ENCODE results near the gene CNTN2.

Gene CNTN2

DNA sequence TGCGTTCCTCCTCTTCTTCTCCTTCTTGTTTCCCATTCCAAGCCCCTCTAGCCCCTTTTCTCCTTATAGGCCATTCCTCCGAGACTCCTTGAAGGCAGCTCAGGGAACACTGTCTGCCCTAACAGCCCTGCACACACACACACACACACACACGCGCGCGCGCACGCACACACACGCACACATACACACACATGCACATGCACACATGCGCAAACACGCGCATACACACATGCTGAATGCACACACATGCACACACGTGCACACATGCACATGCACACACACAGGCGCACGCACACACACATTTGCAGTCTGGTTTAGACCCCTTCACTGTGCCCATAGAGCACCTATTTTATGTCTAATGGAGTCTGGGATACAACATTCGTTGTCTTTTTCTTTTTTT, 17.8 kb upstream of the CNTN2 start:
- DNase-seq, result no peak

DNA sequence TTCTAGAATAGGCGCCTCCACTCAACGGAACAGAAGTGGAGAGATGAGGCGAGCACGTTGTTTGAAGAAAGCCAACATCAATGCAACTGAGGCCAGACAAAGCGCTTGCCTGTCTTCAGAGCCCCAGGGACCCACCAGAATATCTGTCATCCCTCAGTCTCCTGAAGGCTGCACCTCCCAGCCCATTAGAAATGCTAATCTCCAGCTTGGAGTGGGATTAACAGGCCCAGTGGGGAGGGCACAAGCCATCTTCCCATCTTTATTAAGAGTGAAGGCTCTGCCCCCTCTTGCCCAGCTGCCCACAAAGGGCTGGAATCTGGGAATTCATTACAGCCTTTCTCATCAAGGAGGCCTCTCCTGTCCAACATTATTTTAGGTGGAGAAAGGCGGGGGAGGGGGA, 16.8 kb upstream of the CNTN2 start:
- DNase-seq, result no peak

GRCh38 chr1:205028390-205028789, 14.6 kb upstream of the CNTN2 start:
- DNase-seq, result no peak

DNA sequence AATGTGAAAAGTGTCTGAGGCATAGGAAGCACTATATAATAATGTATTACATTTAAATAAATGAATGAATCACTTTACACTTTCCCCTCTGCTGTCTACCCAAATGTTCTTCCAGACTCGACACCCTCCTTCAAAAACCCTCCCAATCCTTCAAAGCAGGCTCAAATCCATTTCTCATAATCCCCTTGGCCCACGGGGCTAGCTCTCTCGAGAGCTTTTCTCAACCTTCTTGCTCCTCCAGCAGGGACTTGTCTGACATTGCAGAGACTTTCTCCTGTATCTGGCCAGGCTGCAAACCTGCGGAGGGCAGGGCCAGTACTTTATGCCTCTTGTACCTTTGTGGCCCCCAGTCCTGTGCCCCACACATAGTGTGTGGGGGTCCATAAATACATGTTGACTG, 14.1 kb upstream of the CNTN2 start:
- DNase-seq, result no peak

- DNase-seq, result no peak
Measured at GRCh38 chr1:205030241-205030640, 12.8 kb upstream of the CNTN2 start.

GRCh38 chr1:205030896-205031295, 12.1 kb upstream of the CNTN2 start:
- no peak for DNase-seq

DNA sequence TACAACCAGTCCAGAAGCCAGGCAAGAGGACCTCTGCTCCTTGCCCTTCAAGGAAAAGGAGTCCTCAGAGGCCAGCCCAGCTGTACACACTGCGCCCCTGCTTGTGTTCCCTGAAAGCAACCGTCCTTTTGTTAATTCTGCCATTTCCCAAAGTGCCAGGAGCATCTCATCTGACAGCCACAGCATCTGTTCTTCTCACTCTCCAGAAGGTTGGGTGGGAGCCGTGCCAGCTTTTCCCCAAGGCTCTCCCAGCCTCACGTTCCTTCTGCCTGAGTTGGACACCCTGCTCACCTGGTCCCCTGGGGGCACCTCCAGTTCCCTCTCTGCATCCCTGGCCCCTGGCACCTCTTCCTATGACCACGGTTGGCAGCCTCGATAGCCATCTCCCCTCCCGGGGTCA, 10.5 kb upstream of the CNTN2 start:
- DNase-seq, result no peak

DNA sequence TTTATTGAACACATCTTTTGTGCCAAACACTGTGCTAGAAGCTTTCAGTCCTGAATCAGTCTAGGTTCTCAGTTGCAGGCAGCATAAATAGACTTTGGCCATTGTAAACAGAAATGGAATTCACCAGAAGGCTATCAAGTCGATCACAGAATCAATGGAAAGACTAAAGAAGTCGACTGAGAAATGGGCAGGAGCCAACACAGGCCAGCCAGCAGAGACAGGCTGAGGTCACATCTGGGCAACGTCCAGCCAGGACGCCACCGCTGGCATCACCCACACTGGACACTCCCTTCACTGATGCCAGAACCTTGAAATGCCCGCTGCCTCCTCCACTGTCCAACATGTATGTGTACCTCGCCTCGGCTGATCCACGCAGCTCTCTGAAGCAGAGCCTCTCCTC, 5.5 kb upstream of the CNTN2 start:
- no peak for DNase-seq

- no peak for DNase-seq
Measured at GRCh38 chr1:205038132-205038786, 4.8 kb upstream of the CNTN2 start.

DNA sequence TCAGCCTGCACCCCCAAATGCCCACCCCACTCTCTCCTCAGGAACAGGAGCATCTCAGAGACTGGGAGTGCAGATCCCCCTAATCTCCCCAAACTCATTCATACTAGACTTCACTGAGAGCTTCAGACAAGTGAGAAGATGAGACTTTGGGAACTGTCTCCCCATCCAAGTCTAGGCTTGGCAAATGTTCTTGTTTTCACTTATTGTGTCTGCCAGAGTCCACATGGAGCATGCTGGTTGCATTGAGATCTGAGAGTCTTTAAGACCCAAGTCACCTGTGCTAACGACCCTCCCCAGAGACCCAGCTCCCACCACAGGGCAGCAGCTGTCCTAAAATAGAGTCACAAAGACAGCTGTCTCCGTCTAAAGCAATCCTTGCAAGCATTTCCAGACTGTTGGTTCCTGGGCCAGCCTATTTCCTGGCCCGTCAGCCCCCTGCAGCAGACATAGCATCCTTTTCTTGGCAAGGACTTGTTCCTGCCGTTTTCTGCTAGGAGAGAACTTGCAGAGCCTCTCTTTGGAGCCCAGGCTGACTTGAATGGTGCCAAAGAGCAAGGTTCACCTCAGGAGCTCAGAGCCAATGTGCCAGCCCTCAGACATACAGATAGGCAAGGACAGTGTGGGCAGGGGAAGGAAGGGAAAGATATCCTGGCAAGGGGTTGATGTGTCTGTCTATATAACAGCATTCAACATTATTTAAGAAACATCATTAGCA, 1.9 kb upstream of the CNTN2 start:
- DNase-seq, result no peak

DNA sequence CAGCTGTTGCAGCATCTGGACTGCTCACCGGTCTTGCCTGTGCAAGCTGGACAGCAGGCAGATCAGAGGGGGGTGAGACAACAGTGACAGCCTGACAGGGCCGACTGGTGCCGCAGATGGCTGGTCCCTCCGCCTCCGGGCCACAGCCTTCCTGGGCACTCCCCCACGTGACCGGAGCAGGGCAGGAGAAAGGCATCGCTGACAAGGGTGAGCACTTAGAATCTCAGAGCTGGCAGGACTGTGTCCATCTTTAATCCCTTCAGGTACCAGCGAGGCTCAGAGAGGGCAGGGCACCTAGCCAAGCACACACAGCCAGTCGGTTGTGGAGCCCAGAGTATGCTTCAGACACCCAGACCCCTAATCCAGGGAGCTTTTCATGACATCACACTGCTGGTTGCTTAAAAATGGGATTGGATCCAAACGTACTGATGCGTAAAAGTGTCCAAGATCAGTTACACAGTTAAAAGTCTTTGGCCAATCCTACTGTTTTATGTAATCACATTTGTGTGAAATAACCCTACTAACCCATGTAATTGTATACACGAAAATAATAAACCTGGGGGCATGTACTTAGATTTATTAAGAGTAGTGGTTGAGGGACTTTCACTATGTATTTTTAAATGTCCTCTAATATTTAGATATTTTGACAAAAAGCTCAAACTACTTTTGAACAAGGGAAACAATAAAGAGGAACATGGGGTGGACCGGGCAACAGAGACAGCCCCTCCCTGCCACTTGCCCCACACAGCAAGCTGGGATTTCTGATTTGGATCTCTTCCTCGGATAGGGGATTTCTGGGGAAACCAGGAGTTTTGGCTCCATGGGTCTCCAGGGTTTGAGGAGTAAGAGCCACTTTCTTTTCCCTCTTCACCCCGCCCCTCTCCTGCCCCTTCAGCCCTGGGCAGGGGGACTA, 758 bp upstream of the CNTN2 start:
- no peak for DNase-seq

- no peak for DNase-seq
Measured at GRCh38 chr1:205043866-205044265, 854 bp downstream of the CNTN2 start.

DNA sequence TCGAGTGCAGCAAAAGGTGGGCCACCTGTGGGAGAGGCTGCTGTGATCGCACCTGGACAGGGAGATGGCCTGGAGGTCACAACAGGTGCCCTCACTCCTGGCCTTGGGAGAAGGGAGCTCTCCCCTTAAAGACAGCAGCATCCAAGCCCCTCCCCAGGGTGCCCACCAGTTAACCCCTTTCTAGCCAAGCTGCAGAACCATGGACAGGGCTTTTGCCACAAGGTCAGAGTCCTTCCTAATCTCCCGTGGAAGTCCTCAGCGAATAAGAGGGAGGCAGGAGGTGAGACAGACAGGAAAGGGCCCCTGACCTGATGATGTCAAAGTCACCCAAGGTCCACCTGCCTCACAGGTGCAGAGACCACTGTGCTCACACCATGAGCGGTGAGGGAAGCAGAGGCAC, 1.7 kb downstream of the CNTN2 start:
- no peak for DNase-seq

DNA sequence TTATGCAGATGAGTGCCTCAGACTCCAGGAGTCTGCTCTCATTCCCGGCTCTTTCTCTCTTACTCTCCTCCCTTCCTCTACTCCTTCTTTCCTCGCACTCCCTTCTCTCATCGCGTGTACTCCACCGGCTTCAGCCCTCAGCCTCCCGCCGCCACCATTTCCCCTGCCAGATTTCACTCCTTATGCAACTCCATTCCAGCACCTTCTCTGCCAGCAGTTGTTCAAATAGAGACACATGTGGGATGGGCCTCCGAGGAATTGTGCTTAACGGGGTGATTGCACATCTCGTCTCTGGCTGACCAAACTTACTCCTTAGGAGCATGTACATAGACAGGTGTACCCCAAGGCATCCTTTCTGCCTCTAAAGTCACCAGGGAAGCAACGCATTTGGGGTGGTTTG, 2.1 kb downstream of the CNTN2 start:
- no peak for DNase-seq

DNA sequence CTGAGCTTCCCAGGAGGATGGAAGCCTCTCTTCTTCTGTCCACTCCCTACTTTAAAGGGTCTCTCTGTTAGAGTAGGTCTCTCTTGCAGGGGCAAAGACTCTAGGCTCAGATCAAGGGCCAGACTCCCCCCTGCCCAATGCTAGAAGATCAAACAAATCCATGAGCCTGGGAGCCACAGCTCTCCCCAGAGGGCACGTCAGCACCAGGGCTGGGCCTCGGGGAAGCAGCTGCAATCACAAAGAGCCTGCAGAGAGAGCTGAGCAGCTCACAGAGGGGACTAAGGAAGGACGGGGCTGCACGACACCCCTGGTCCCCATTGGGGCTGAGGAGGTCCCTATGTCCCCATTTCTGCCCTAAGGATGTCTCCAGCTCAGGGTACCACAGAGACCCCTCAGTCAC, 3.9 kb downstream of the CNTN2 start:
- DNase-seq, result no peak

GRCh38 chr1:205047764-205048231, 4.8 kb downstream of the CNTN2 start:
- no peak for DNase-seq

DNA sequence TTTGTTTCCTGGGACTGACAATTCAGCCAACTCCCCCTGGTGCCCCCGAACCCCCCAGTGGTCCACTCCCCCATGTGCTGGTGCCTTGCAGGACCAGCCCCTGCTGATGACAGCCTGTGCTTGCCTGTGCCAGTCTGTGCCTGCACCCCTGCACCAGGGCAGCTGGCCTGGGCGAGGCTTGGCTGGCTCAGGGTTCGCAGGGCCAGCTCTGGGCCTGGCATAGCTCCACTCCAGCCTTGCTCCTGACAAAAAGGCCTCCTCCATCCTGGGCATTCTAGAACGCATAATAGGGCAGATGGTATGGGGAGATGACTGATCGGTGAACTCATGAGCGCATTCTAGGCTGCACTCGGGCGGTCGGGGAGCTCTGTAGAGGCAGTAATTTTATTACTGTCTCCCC, 5.4 kb downstream of the CNTN2 start:
- no peak for DNase-seq

- no peak for DNase-seq
Measured at GRCh38 chr1:205049479-205049878, 6.5 kb downstream of the CNTN2 start.

GRCh38 chr1:205052690-205053089, 9.7 kb downstream of the CNTN2 start:
- no peak for DNase-seq

- DNase-seq, result no peak
Measured at GRCh38 chr1:205053296-205053695, 10.3 kb downstream of the CNTN2 start.

- DNase-seq, result no peak
Measured at GRCh38 chr1:205054013-205054412, 11.0 kb downstream of the CNTN2 start.

GRCh38 chr1:205056188-205056611, 13.2 kb downstream of the CNTN2 start:
- DNase-seq, result no peak

DNA sequence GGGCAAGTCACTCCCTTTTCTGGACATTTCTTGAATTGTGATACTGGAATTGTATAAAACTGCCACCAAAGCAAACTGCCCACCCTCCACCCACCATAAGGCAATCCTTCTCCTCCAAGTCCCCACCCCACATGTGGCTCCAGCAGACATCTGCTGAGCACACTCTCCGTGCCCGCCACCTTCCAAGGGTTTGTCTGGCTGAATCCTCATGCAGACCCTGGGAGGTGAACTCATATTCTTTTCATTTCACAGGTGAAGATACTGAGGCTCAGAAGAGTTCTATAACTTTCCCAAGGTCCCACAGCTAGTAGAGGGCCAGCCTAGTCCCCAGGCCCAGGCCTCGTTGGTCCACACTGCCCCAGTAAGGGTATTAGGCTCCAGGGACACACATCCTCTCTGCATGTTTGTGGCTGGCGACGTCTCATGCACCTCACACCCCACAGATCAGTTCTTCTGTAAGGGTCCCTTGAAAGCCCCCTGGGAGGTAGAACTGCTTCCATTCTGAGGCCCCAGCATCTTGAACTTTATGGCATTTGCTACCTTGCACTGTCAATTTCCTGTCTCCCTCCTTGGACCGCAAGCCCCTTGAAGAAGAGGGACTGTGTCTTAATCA, 14.1 kb downstream of the CNTN2 start:
- DNase-seq, result no peak
